GM23338 (cell line): Measurements from ENCODE around the gene MCM9. TPM values are rescaled to one million over a fixed set of nuclear protein-coding genes. Genes with fewer than 3 reads are reported as not detected.

Experiments
- ATAC-seq: fragments of 200-7000 bp; cut with Tn5 transposase; 3 replicates; pipeline ENCODE4 v1.9.1; 2020
- DNase-seq: peaks from one replicate; pipeline ENCODE4 v3.0.0-alpha.2; 2015; ENCODE audit warnings: low spot score
- H2AFZ ChIP-seq: fragments of 200-600 bp; sonication (generic); 2 replicates; pipeline ENCODE4 v1.8.0; 2016; ENCODE audit warnings: antibody characterized with exemption, mild to moderate bottlenecking, moderate library complexity
- H3F3A ChIP-seq: fragments of 200-600 bp; sonication (generic); replicated peaks from 2 replicates; pipeline ENCODE4 v1.8.0; 2017; ENCODE audit warnings: antibody characterized with exemption, mixed run types, low read depth
- H3K27ac ChIP-seq: fragments of 200-600 bp; sonication (generic); 2 replicates; pipeline ENCODE4 v1.6.1; 2016; ENCODE audit warnings: low read depth
- H3K27me3 ChIP-seq: fragments of 200-600 bp; sonication (generic); 2 replicates; pipeline ENCODE4 v1.8.0; 2016; ENCODE audit warnings: mild to moderate bottlenecking, mixed run types, moderate library complexity; ENCODE audit not compliant: insufficient read depth
- H3K36me3 ChIP-seq: fragments of 200-600 bp; sonication (generic); 2 replicates; pipeline ENCODE4 v1.8.0; 2016; ENCODE audit warnings: mild to moderate bottlenecking; ENCODE audit not compliant: insufficient read depth
- H3K4me1 ChIP-seq: fragments of 200-600 bp; sonication (generic); 2 replicates; pipeline ENCODE4 v1.8.0; 2016; ENCODE audit warnings: mild to moderate bottlenecking, moderate library complexity; ENCODE audit not compliant: insufficient read depth
- H3K4me2 ChIP-seq: fragments of 200-600 bp; sonication (generic); 2 replicates; pipeline ENCODE4 v1.7.1; 2017; ENCODE audit warnings: mixed run types
- H3K4me3 ChIP-seq: fragments of 200-600 bp; sonication (generic); 2 replicates; pipeline ENCODE4 v1.6.1; 2016; ENCODE audit warnings: mixed run types
- H3K79me2 ChIP-seq: fragments of 200-600 bp; sonication (generic); replicated peaks from 2 replicates; pipeline ENCODE4 v1.8.0; 2017; ENCODE audit warnings: mild to moderate bottlenecking; ENCODE audit not compliant: insufficient read depth
- H3K9me2 ChIP-seq: fragments of 200-600 bp; sonication (generic); 2 replicates; pipeline ENCODE4 v1.8.0; 2017; ENCODE audit not compliant: insufficient read depth
- H4K20me1 ChIP-seq: fragments of 200-600 bp; sonication (generic); replicated peaks from 2 replicates; pipeline ENCODE4 v1.8.0; 2017; ENCODE audit warnings: mild to moderate bottlenecking; ENCODE audit not compliant: insufficient read depth
- H3K27ac Mint-ChIP-seq: 2 replicates; pipeline ENCODE4 v1.8.0; 2020; ENCODE audit warnings: inconsistent platforms, mild to moderate bottlenecking, moderate library complexity, mixed read lengths
- H3K27me3 Mint-ChIP-seq: 3 replicates; pipeline ENCODE4 v1.8.0; 2022; ENCODE audit warnings: low read depth, mild to moderate bottlenecking, moderate library complexity, mixed read lengths, inconsistent platforms; ENCODE audit not compliant: insufficient read depth, poor library complexity
- H3K36me3 Mint-ChIP-seq: 3 replicates; pipeline ENCODE4 v1.8.0; 2021; ENCODE audit warnings: low read depth, mild to moderate bottlenecking, inconsistent platforms, moderate library complexity, mixed read lengths
- H3K4me1 Mint-ChIP-seq: 3 replicates; pipeline ENCODE4 v1.8.0; 2020; ENCODE audit warnings: mild to moderate bottlenecking, inconsistent platforms, mixed read lengths
- H3K4me3 Mint-ChIP-seq: 3 replicates; pipeline ENCODE4 v1.8.0; 2021; ENCODE audit warnings: moderate library complexity, mild to moderate bottlenecking, inconsistent platforms, mixed read lengths
- H3K9me3 Mint-ChIP-seq: 3 replicates; pipeline ENCODE4 v1.8.0; 2020; ENCODE audit warnings: moderate library complexity, mild to moderate bottlenecking, inconsistent platforms, mixed read lengths
- CREB1 ChIP-seq: fragments of 250-450 bp; sonication (Bioruptor Pico); IDR thresholded peaks from 2 replicates; pipeline ENCODE4 v1.5.0; 2020; ENCODE audit warnings: low read depth, mild to moderate bottlenecking, moderate library complexity
- EZH2 ChIP-seq: fragments of 200-600 bp; sonication (generic); IDR thresholded peaks from one replicate; pipeline ENCODE4 v1.8.0; 2017; ENCODE audit warnings: antibody characterized with exemption, mild to moderate bottlenecking, low read depth; ENCODE audit not compliant: unreplicated experiment
- polyA plus RNA-seq: library from polyadenylated mRNA; unstranded; fragments of >200 nt; fragmentation: Nextera tagmentation; extraction: Ambion mirVana; gene quantifications from 2 replicates; pipeline ENCODE4 v1.2.1, GENCODE V29; 2016
- total RNA-seq: library from RNA; depleted of rRNA; stranded (reverse); fragments of >200 nt; shearing (Covaris generic); gene quantifications from 2 replicates; pipeline ENCODE4 v1.2.3, GENCODE V29; 2014
- TF ChIP-seq, protein P1 (sequence below): fragments of 250-450 bp; sonication (Bioruptor Pico); IDR thresholded peaks from 2 replicates; pipeline ENCODE4 v1.5.0; 2020; ENCODE audit warnings: mild to moderate bottlenecking, moderate library complexity
- TF ChIP-seq, protein P2 (sequence below): IDR thresholded peaks from one replicate; pipeline ENCODE4 v1.6.1; 2018; ENCODE audit warnings: antibody characterized with exemption; ENCODE audit not compliant: unreplicated experiment

MCM9 gene
- total and polyA plus RNA-seq, 2 experiments from 2014 or later = 14.9 to 16.6 TPM

DNA sequence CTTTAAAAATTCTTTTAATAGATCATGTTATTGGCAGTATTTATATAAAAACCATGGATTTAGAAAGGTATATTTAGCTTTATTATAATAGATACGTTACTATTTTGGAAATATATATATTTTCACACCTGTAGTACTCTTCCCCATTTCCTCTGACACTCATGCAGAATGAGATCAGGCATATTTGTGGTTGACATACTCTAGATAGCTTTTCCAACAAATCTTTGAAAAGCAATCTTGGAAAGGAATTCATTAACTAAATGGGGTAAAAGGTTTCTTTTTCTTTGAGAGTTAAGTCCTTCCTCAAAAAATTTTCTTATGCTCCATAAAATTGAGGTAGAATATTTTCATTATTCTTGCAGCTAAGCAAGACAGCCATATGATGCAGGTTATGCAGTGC, 26.5 kb downstream of the MCM9 start (continued):
- TF ChIP-seq, protein P1, sequence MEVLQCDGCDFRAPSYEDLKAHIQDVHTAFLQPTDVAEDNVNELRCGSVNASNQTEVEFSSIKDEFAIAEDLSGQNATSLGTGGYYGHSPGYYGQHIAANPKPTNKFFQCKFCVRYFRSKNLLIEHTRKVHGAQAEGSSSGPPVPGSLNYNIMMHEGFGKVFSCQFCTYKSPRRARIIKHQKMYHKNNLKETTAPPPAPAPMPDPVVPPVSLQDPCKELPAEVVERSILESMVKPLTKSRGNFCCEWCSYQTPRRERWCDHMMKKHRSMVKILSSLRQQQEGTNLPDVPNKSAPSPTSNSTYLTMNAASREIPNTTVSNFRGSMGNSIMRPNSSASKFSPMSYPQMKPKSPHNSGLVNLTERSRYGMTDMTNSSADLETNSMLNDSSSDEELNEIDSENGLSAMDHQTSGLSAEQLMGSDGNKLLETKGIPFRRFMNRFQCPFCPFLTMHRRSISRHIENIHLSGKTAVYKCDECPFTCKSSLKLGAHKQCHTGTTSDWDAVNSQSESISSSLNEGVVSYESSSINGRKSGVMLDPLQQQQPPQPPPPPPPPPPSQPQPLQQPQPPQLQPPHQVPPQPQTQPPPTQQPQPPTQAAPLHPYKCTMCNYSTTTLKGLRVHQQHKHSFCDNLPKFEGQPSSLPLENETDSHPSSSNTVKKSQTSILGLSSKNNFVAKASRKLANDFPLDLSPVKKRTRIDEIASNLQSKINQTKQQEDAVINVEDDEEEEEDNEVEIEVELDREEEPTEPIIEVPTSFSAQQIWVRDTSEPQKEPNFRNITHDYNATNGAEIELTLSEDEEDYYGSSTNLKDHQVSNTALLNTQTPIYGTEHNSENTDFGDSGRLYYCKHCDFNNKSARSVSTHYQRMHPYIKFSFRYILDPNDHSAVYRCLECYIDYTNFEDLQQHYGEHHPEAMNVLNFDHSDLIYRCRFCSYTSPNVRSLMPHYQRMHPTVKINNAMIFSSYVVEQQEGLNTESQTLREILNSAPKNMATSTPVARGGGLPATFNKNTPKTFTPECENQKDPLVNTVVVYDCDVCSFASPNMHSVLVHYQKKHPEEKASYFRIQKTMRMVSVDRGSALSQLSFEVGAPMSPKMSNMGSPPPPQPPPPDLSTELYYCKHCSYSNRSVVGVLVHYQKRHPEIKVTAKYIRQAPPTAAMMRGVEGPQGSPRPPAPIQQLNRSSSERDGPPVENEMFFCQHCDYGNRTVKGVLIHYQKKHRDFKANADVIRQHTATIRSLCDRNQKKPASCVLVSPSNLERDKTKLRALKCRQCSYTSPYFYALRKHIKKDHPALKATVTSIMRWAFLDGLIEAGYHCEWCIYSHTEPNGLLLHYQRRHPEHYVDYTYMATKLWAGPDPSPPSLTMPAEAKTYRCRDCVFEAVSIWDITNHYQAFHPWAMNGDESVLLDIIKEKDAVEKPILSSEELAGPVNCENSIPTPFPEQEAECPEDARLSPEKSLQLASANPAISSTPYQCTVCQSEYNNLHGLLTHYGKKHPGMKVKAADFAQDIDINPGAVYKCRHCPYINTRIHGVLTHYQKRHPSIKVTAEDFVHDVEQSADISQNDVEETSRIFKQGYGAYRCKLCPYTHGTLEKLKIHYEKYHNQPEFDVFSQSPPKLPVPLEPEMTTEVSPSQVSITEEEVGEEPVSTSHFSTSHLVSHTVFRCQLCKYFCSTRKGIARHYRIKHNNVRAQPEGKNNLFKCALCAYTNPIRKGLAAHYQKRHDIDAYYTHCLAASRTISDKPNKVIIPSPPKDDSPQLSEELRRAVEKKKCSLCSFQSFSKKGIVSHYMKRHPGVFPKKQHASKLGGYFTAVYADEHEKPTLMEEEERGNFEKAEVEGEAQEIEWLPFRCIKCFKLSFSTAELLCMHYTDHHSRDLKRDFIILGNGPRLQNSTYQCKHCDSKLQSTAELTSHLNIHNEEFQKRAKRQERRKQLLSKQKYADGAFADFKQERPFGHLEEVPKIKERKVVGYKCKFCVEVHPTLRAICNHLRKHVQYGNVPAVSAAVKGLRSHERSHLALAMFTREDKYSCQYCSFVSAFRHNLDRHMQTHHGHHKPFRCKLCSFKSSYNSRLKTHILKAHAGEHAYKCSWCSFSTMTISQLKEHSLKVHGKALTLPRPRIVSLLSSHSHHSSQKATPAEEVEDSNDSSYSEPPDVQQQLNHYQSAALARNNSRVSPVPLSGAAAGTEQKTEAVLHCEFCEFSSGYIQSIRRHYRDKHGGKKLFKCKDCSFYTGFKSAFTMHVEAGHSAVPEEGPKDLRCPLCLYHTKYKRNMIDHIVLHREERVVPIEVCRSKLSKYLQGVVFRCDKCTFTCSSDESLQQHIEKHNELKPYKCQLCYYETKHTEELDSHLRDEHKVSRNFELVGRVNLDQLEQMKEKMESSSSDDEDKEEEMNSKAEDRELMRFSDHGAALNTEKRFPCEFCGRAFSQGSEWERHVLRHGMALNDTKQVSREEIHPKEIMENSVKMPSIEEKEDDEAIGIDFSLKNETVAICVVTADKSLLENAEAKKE (CRISPR knock-in tag) = no peak

DNA sequence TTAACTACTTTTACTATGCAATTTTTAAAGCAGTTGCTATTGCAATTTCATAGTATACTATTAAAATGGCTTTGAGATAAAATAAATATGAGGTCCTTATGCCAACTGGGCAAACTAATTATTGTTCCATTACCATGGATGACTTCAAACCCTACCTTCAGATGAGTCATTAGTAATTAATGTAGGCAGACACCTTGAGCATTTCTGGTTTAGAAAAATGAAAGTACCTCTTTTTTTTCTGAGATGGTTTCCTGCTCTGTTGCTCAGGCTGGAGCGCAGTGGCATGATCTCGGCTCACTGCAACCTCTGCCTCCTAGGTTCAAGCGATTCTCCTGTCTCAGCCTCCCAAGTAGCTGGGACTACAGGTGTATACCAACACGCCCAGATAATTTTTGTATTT, 29.1 kb downstream of the MCM9 start:
- Histone ChIP-seq H3K4me3 (no peak overlapping the region), H3K36me3 (peaks cover 51% of the 10 kb centered on the region), H3K4me2 (no peak overlapping the region), H3K9me2 (no peaks in the 10 kb centered on the region), H3K4me1 (peaks cover 5% of the 10 kb centered on the region; the same call in 1 of the 2 replicates), H3K27ac (no peak overlapping the region), H4K20me1 (peaks cover 21% of the 10 kb centered on the region), H3K79me2 (peaks cover 39% of the 10 kb centered on the region), H2AFZ (no peak overlapping the region), H3K27me3 (no peaks in the 10 kb centered on the region), H3F3A (no peaks in the 10 kb centered on the region)
- Mint-ChIP-seq H3K27ac (no peak overlapping the region), H3K4me3 (no peak overlapping the region), H3K9me3 (no peaks in the 10 kb centered on the region), H3K27me3 (peaks cover 2% of the 10 kb centered on the region), H3K36me3 (peaks cover 79% of the 10 kb centered on the region), H3K4me1 (peaks cover 2% of the 10 kb centered on the region)
- ATAC-seq (no peak), DNase-seq (no peak)
- TF ChIP-seq, protein P2, sequence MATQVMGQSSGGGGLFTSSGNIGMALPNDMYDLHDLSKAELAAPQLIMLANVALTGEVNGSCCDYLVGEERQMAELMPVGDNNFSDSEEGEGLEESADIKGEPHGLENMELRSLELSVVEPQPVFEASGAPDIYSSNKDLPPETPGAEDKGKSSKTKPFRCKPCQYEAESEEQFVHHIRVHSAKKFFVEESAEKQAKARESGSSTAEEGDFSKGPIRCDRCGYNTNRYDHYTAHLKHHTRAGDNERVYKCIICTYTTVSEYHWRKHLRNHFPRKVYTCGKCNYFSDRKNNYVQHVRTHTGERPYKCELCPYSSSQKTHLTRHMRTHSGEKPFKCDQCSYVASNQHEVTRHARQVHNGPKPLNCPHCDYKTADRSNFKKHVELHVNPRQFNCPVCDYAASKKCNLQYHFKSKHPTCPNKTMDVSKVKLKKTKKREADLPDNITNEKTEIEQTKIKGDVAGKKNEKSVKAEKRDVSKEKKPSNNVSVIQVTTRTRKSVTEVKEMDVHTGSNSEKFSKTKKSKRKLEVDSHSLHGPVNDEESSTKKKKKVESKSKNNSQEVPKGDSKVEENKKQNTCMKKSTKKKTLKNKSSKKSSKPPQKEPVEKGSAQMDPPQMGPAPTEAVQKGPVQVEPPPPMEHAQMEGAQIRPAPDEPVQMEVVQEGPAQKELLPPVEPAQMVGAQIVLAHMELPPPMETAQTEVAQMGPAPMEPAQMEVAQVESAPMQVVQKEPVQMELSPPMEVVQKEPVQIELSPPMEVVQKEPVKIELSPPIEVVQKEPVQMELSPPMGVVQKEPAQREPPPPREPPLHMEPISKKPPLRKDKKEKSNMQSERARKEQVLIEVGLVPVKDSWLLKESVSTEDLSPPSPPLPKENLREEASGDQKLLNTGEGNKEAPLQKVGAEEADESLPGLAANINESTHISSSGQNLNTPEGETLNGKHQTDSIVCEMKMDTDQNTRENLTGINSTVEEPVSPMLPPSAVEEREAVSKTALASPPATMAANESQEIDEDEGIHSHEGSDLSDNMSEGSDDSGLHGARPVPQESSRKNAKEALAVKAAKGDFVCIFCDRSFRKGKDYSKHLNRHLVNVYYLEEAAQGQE = no peak
- TF ChIP-seq CREB1 (no peak), EZH2 (no peak)
- TF ChIP-seq, protein P1 (CRISPR knock-in tag) = no peak
